GM21529 (cell line): ENCODE results near the gene MOB3C.

Experiments
- ATAC-seq: cut with Tn5 transposase; IDR thresholded peaks from one replicate; pipeline ENCODE4 v1.9.1; 2021; ENCODE audit not compliant: unreplicated experiment

Gene MOB3C

GRCh38 chr1:46580140-46580903 is 36.3 kb downstream of the MOB3C start:
- no peak for ATAC-seq

- no peak for ATAC-seq
Measured at GRCh38 chr1:46577671-46578070, 38.9 kb downstream of the MOB3C start.

GRCh38 chr1:46576596-46576995 is 40.0 kb downstream of the MOB3C start:
- no peak for ATAC-seq

- no peak for ATAC-seq
Measured at GRCh38 chr1:46575778-46576177, 40.8 kb downstream of the MOB3C start.

- no peak for ATAC-seq
Measured at GRCh38 chr1:46575300-46575699, 41.3 kb downstream of the MOB3C start.

GRCh38 chr1:46571691-46572225 is 44.9 kb downstream of the MOB3C start:
- ATAC-seq = no peak

- no peak for ATAC-seq
Measured at GRCh38 chr1:46569884-46570725, 46.5 kb downstream of the MOB3C start.

GRCh38 chr1:46569116-46569515 is 47.5 kb downstream of the MOB3C start:
- ATAC-seq = no peak

GRCh38 chr1:46568461-46568891 is 48.1 kb downstream of the MOB3C start:
- no peak for ATAC-seq

- ATAC-seq = no peak
Measured at GRCh38 chr1:46563341-46563740, 53.3 kb downstream of the MOB3C start.

- no peak for ATAC-seq
Measured at GRCh38 chr1:46562498-46562897, 54.1 kb downstream of the MOB3C start.

GRCh38 chr1:46558966-46559365 is 57.6 kb downstream of the MOB3C start:
- no peak for ATAC-seq

- no peak for ATAC-seq
Measured at GRCh38 chr1:46558141-46558963, 58.3 kb downstream of the MOB3C start.
